Activated CD8-positive, alpha-beta T cell treated with anti-CD3 and anti-CD28 coated beads for 36 hours (primary cell): Measurements from ENCODE around the gene PHF2. TPM values are rescaled to one million over a fixed set of nuclear protein-coding genes. Genes with fewer than 3 reads are reported as not detected.

Experiments used
- ATAC-seq: fragments of 200-7000 bp; cut with Tn5 transposase; one replicate; pipeline ENCODE4 v1.10.0; 2021; ENCODE audit warnings: mild to moderate bottlenecking, moderate library complexity
- CTCF ChIA-PET: fragments of 350-600 bp; sonication (Branson Sonifier 250); formaldehyde crosslinking; loops from one replicate; lab custom pipeline; 2021; ENCODE audit warnings: antibody characterized with exemption; lab: Charles Lee
- POLR2A ChIA-PET: fragments of 350-600 bp; sonication (Branson Sonifier 250); formaldehyde crosslinking; loops from one replicate; lab custom pipeline; 2021; ENCODE audit warnings: antibody characterized with exemption; lab: Charles Lee
- DNase-seq: peaks from one replicate; pipeline ENCODE4 v3.0.0-alpha.2; 2020
- H3K27ac Mint-ChIP-seq: one replicate; pipeline ENCODE4 v1.8.0; 2021; ENCODE audit warnings: mild to moderate bottlenecking, mixed read lengths
- H3K27me3 Mint-ChIP-seq: one replicate; pipeline ENCODE4 v1.8.0; 2021; ENCODE audit warnings: mixed read lengths
- H3K36me3 Mint-ChIP-seq: one replicate; pipeline ENCODE4 v1.8.0; 2021; ENCODE audit warnings: low read depth, mixed read lengths
- H3K4me1 Mint-ChIP-seq: one replicate; pipeline ENCODE4 v1.8.0; 2021; ENCODE audit warnings: low read depth, mixed read lengths
- H3K4me3 Mint-ChIP-seq: one replicate; pipeline ENCODE4 v1.8.0; 2021; ENCODE audit warnings: mild to moderate bottlenecking, moderate library complexity, mixed read lengths
- H3K9me3 Mint-ChIP-seq: one replicate; pipeline ENCODE4 v1.8.0; 2021; ENCODE audit warnings: mixed read lengths
- intact Hi-C: fragments of 100-400 bp; cut with micrococcal nuclease; formaldehyde crosslinking; loops from one replicate; pipeline ENCODE4 v1.10.0; 2022
- total RNA-seq, 2 experiments: library from RNA; stranded (reverse); gene quantifications; one replicate each; pipeline ENCODE4 v1.2.3, GENCODE V29; 2021
- TF ChIP-seq, protein P1 (sequence below): fragments of 200-600 bp; IDR thresholded peaks from one replicate; pipeline ENCODE4 v1.8.0; 2022; ENCODE audit warnings: antibody characterized with exemption, mild to moderate bottlenecking

The PHF2 gene
- total RNA-seq, 2 experiments from 2014 or later = 12.9 to 13.1 TPM

- no peaks in the 10 kb centered on the region for H3K27me3 Mint-ChIP-seq
- CTCF ChIA-PET = no interaction called here
- ATAC-seq = no peak
- H3K9me3 Mint-ChIP-seq = peaks cover 25% of the 10 kb centered on the region
- no peak overlapping the region for H3K4me3 Mint-ChIP-seq
- peaks cover 16% of the 10 kb centered on the region for H3K4me1 Mint-ChIP-seq
- POLR2A ChIA-PET = no interaction called here
- TF ChIP-seq, protein P1, sequence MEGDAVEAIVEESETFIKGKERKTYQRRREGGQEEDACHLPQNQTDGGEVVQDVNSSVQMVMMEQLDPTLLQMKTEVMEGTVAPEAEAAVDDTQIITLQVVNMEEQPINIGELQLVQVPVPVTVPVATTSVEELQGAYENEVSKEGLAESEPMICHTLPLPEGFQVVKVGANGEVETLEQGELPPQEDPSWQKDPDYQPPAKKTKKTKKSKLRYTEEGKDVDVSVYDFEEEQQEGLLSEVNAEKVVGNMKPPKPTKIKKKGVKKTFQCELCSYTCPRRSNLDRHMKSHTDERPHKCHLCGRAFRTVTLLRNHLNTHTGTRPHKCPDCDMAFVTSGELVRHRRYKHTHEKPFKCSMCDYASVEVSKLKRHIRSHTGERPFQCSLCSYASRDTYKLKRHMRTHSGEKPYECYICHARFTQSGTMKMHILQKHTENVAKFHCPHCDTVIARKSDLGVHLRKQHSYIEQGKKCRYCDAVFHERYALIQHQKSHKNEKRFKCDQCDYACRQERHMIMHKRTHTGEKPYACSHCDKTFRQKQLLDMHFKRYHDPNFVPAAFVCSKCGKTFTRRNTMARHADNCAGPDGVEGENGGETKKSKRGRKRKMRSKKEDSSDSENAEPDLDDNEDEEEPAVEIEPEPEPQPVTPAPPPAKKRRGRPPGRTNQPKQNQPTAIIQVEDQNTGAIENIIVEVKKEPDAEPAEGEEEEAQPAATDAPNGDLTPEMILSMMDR = no peak
- H3K36me3 Mint-ChIP-seq = peaks cover 33% of the 10 kb centered on the region
- no peak for DNase-seq
- H3K27ac Mint-ChIP-seq = no peak overlapping the region
- intact Hi-C loops = no loop called here
Measured at GRCh38 chr9:93610206-93610605, 33.8 kb downstream of the PHF2 start.

GRCh38 chr9:93612052-93612795 lies 35.8 kb downstream of the PHF2 start:
- Mint-ChIP-seq H3K9me3 (peaks cover 16% of the 10 kb centered on the region), H3K27ac (peak overlapping the region; percentile 47), H3K4me3 (no peak overlapping the region), H3K36me3 (peaks cover 21% of the 10 kb centered on the region), H3K27me3 (no peaks in the 10 kb centered on the region), H3K4me1 (peaks cover 20% of the 10 kb centered on the region)
- ChIA-PET CTCF (no interaction called here), POLR2A (no interaction called here)
- DNase-seq = peak; percentile 47
- ATAC-seq = peak; percentile 70
- intact Hi-C loops = no loop called here
- TF ChIP-seq, protein P1 = no peak

DNA sequence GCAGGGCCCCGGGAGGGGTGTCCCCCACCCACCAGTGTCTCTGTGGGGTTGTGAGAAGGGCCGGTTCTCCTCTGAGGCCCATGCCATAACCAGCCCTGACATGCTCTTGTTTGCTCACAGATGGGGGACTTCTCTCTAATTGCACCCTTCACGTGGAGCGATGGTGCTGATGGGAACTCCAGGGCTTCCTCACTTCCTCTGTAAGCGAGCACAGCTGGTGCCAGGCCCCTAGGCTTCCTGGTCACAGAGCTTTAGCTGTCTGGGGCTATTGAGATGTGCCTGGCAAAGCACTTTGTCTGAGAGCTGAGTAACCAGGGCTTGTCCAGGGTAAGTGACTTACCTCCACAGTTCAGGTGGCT lies 36.4 kb downstream of the PHF2 start:
- H3K4me3 Mint-ChIP-seq = no peak overlapping the region
- TF ChIP-seq, protein P1 = no peak
- CTCF ChIA-PET = no interaction called here
- H3K27me3 Mint-ChIP-seq = no peaks in the 10 kb centered on the region
- H3K27ac Mint-ChIP-seq = peak overlapping the region; percentile 47
- peaks cover 22% of the 10 kb centered on the region for H3K4me1 Mint-ChIP-seq
- DNase-seq (peak; percentile 38), ATAC-seq (peak; percentile 64)
- H3K9me3 Mint-ChIP-seq = peaks cover 14% of the 10 kb centered on the region
- POLR2A ChIA-PET = no interaction called here
- intact Hi-C loops = no loop called here
- H3K36me3 Mint-ChIP-seq = peaks cover 21% of the 10 kb centered on the region

DNA sequence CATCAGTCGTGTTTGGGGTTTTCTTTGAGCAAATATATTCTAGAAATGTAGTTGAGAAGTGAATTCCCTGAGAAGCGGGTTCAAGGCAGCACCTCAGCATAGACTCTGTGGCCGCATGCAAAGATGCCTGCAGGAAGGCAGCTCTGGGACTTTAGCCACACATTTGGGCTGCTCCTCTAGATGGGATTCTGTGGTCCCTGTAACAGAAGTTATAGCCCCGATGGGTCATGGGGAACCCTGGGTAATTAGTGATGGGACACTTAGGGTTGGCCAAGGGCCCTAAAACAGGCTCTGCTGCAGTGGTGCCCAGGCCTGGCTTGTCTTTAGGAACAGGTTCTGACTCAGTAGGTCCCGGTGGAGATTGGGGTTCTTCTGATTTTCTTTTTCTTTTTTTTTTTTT lies 36.8 kb downstream of the PHF2 start:
- Mint-ChIP-seq H3K36me3 (peaks cover 21% of the 10 kb centered on the region), H3K9me3 (peaks cover 14% of the 10 kb centered on the region), H3K27me3 (no peaks in the 10 kb centered on the region), H3K4me1 (peaks cover 25% of the 10 kb centered on the region), H3K4me3 (no peak overlapping the region), H3K27ac (peak overlapping the region; percentile 47)
- intact Hi-C loops = no loop called here
- CTCF ChIA-PET = no interaction called here
- DNase-seq = no peak
- TF ChIP-seq, protein P1 = no peak
- no peak for ATAC-seq
- POLR2A ChIA-PET = no interaction called here

DNA sequence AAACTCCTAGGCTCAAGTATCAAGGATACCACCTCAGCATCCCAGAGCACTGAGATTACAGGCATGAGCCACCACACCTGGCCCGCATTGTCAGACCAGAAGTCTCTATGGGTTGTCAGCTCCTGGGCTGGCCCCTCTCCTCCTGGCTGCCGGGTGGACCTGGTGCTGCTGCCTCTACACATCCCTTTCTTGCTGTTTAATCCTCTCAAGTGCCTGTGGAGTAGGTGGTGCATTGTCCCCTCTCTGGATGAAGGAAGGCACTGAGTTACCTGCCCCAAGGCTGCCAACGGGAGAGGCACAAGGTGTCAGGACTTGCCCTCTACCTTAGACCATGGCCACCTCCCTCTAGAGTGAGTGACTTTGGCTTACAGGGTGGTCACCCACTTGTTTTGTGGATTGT lies 37.4 kb downstream of the PHF2 start:
- H3K4me3 Mint-ChIP-seq = no peak overlapping the region
- H3K4me1 Mint-ChIP-seq = peaks cover 29% of the 10 kb centered on the region
- H3K27ac Mint-ChIP-seq = no peak overlapping the region
- TF ChIP-seq, protein P1 = no peak
- CTCF ChIA-PET = no interaction called here
- H3K9me3 Mint-ChIP-seq = peaks cover 13% of the 10 kb centered on the region
- intact Hi-C loops = no loop called here
- no peaks in the 10 kb centered on the region for H3K27me3 Mint-ChIP-seq
- DNase-seq = no peak
- ATAC-seq = no peak
- POLR2A ChIA-PET = no interaction called here
- H3K36me3 Mint-ChIP-seq = peaks cover 20% of the 10 kb centered on the region
